ENCODE data around the gene DCUN1D2.

DNA sequence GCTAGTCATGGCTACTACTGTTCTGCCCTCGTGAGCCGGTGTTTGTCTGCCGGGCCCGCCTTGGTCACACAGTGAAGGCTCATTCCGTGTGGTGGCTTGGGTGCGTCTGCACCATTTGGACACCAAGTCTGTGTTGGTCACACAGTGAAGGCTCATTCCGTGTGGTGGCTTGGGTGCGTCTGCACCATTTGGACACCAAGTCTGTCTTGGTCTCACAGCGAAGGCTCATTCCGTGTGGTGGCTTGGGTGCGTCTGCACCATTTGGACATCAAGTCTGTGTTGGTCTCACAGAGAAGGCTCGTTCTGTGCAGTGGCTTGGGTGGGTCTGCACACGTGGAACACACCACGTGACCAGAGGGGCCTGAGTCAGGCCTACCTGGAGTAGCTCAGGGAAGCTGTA is 29.0 kb upstream of the DCUN1D2 start:
- TF ChIP-seq, protein P1, sequence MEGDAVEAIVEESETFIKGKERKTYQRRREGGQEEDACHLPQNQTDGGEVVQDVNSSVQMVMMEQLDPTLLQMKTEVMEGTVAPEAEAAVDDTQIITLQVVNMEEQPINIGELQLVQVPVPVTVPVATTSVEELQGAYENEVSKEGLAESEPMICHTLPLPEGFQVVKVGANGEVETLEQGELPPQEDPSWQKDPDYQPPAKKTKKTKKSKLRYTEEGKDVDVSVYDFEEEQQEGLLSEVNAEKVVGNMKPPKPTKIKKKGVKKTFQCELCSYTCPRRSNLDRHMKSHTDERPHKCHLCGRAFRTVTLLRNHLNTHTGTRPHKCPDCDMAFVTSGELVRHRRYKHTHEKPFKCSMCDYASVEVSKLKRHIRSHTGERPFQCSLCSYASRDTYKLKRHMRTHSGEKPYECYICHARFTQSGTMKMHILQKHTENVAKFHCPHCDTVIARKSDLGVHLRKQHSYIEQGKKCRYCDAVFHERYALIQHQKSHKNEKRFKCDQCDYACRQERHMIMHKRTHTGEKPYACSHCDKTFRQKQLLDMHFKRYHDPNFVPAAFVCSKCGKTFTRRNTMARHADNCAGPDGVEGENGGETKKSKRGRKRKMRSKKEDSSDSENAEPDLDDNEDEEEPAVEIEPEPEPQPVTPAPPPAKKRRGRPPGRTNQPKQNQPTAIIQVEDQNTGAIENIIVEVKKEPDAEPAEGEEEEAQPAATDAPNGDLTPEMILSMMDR (IDR thresholded peaks at IDR 0.05), result no peak
- TF ChIP-seq POLR2A (IDR thresholded peaks at IDR 0.05), result no peak
- no peak for TF ChIP-seq EP300 (IDR thresholded peaks at IDR 0.05)

Data from ovary (tissue), 3 donors.